ENCODE data around the gene TTC34.

TTC34 gene

GRCh38 chr1:2801535-2802291 is at the start of gene TTC34:
TTC34 (minus strand) TSS chr1:2801693; CDS start chr1:2800827, 866 bp downstream.
- intact Hi-C loops (cut with DNase I): no loop called here

GRCh38 chr1:2850502-2850901 is 49.0 kb upstream of the TTC34 start:
- DNase-seq: no peak

More at GRCh38 chr1:2801535-2802291, at the start of gene TTC34:
- DNase-seq: peak in 7 of 42 donors; percentile 10 to 34 (median 19)

GRCh38 chr1:2848006-2848670 is 46.6 kb upstream of the TTC34 start:
- intact Hi-C loops (cut with DNase I): no loop called here
- DNase-seq: no peak

More at GRCh38 chr1:2850502-2850901, 49.0 kb upstream of the TTC34 start:
- intact Hi-C loops (cut with DNase I): no loop called here

GRCh38 chr1:2847086-2847985 is 45.8 kb upstream of the TTC34 start:
- intact Hi-C loops (cut with DNase I): no loop called here
- no peak for DNase-seq

- intact Hi-C loops (cut with DNase I): no loop called here
- DNase-seq: peak in 1 of 42 donors; percentile 4
Observed at GRCh38 chr1:2845869-2846268, 44.4 kb upstream of the TTC34 start.

- DNase-seq: no peak
- intact Hi-C loops (cut with DNase I): no loop called here
Observed at GRCh38 chr1:2840036-2840809, 38.7 kb upstream of the TTC34 start.

- intact Hi-C loops (cut with DNase I): no loop called here
- no peak for DNase-seq
Observed at GRCh38 chr1:2837823-2838222, 36.3 kb upstream of the TTC34 start.

- DNase-seq: no peak
- intact Hi-C loops (cut with DNase I): no loop called here
Observed at GRCh38 chr1:2837316-2837715, 35.8 kb upstream of the TTC34 start.

- no peak for DNase-seq
- intact Hi-C loops (cut with DNase I): no loop called here
Observed at GRCh38 chr1:2836333-2836970, 35.0 kb upstream of the TTC34 start.

GRCh38 chr1:2835650-2836159 is 34.2 kb upstream of the TTC34 start:
- intact Hi-C loops (cut with DNase I): no loop called here
- DNase-seq: no peak

- intact Hi-C loops (cut with DNase I): no loop called here
- no peak for DNase-seq
Observed at GRCh38 chr1:2834741-2835564, 33.5 kb upstream of the TTC34 start.

GRCh38 chr1:2834146-2834475 is 32.6 kb upstream of the TTC34 start:
- intact Hi-C loops (cut with DNase I): no loop called here
- DNase-seq: no peak

- DNase-seq: no peak
- intact Hi-C loops (cut with DNase I): no loop called here
Observed at GRCh38 chr1:2833454-2834145, 32.1 kb upstream of the TTC34 start.

GRCh38 chr1:2832506-2833453 is 31.3 kb upstream of the TTC34 start:
- DNase-seq: no peak
- intact Hi-C loops (cut with DNase I): no loop called here

- intact Hi-C loops (cut with DNase I): no loop called here
- DNase-seq: no peak
Observed at GRCh38 chr1:2831596-2832212, 30.2 kb upstream of the TTC34 start.
